HG02642 (cell line): ENCODE measurements around the gene C16orf78.

Source experiments
- ATAC-seq: cut with Tn5 transposase; IDR thresholded peaks from one replicate; pipeline ENCODE4 v1.9.1; 2021; ENCODE audit warnings: mild to moderate bottlenecking; ENCODE audit not compliant: unreplicated experiment, poor library complexity

C16orf78 gene, protein sequence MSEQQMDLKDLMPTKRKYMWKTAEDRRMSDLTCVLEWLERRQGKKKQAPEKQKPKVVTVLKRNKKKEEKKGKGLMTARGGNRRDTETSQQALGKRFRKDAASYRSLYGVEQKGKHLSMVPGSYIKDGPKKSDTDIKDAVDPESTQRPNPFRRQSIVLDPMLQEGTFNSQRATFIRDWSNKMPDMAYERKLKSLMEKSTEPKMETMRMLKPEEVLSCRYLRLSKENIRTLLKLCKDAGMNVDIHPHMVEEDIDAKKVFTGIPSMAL

GRCh38 chr16:49373504-49373903, at the start of gene C16orf78:
C16orf78 (plus strand) TSS chr16:49373804; CDS start chr16:49373940, 136 bp downstream.
- ATAC-seq = no peak

GRCh38 chr16:49324703-49325102, 48.9 kb upstream of the C16orf78 start:
- ATAC-seq = no peak

GRCh38 chr16:49327466-49327865, 46.1 kb upstream of the C16orf78 start:
- no peak for ATAC-seq

DNA sequence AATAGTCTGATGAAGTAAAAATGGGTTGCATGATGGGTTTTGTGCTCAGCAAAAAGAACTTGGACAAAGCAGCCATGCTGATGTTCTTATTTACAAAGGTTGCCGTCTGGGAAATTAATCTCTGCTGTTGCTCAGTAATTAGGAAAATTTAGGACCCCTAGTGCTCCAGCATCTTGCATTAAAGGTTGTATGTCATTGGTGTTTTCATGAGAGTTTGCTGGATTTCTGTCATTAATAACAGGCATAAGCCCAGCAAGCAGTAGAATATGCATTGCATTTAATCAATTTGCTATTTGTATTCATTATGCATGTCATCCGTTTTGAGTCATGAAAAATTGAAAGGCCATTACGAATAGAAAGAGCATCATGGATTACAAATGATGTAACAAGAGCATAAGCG, 45.3 kb upstream of the C16orf78 start:
- ATAC-seq = no peak

DNA sequence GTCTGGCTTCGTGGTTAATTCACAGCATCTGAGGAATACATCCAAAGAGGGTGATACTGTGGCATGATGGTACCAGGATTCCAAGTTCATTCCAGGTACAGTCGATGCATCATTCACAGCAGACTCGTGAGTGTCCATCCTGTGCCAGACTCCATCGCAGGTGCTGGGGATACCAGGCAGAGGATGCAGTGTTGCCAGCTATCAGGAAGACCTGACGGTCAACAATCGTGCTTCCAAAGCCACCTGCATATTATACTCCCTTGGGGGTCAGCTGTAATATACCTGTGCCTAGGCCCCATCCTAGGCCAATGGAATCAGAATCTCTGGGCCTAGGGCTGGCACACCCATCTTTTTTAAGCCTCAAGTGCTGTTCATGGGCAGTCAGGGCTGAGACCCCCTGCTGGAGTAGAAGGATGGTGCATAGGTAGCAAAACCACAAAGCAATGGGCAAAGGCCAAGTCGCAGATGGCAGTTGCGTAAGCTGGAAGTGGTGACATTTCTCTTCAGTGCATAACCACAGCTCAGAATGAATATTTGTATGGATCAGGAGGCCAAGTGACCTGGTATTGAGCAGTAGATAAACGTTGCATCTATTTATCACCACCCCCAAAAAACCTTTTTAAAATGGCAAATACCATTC, 42.9 kb upstream of the C16orf78 start:
- ATAC-seq = no peak

GRCh38 chr16:49332589-49333258, 40.9 kb upstream of the C16orf78 start:
- no peak for ATAC-seq

DNA sequence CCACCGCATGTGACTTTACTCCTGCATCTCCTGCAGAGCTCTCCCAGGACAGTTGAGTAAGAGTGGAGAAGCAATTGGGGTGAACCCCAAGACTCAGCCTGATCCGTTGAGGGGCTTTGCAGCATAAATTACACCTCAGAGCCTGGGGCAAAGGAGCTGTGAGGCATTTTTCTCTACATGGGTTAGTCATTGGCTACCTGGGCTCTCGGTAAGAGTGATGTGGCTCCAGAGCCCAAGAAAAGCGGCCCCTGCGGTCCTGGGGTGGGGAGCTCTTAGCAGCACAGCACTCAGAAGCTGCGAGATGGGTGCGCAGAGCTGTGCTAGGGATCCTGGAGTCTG, 40.4 kb upstream of the C16orf78 start:
- ATAC-seq = no peak

DNA sequence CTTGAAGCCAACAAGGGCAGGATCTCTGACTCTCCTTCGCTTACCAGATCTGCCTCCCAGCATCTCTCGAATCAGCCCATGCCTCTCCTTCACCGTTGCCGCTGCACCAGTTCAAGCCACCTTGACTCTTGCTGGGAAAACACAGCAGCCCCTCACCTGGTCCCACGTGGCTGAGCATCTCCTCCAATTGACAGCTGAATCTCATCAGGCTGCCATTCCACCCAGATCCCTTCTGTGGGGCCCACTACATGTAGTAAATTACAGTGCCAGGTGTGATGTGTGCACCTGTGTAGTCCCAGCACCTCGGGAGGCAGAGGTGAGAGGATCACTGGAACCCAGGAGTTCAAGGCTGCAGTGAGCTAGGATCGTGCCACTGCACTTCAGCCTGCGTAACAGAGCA, 37.8 kb upstream of the C16orf78 start:
- ATAC-seq = no peak

- ATAC-seq = no peak
Observed at GRCh38 chr16:49336581-49336980, 37.0 kb upstream of the C16orf78 start.

DNA sequence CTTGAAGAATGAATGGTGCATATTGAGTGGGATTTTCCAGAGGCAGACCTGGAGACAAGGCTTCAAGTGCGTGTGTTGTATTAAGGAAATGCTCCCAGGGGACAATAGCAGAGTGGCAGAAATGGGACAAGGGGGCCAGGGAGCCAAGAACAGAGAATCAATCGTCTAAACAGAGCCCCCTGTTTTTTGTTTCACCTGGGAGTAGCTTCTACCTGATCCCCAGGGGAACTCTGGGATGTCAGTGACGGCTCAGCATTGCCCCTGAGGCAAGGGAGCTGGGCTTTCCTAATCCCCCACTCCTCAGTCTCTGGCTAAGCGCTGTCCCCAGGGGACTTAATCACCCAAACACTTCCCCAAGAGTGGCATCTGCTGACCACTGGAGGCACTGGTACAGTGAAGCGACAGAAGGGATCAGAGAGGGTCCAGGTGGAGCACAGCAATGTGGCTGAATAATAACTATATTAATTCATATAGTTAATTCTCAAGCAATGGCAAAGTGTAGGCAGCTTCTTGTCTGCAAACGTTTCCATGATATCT, 35.7 kb upstream of the C16orf78 start:
- no peak for ATAC-seq

DNA sequence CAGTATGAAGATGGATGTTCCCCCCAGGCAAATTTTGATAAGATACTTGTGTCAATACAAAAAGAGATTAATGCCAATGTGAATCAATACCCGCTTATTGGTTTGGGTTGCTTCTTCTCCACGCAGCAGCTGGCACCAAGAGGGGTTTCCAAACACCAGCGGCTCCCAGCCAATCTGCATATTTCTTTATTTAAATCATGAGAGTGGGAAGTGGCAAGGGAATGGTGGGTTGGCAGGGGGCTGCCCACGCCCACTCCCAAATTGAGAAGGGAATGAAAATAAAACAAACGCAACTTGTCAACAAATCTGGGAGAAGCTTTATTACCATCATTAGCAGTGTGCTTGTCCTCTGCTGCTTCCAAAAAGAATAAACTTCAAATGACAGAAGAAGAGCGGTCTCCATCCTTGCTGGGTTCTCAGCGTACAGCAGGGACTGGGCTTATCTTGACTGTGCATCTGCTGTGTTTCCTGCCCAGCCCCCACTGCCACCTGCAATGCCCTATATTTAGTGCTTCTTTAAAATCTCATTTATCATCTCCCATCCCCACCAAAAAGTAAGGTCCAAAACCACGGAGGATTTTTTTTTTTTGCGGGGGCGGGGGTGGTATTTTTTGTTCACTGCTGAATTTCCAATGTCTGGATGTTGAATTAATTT, 34.9 kb upstream of the C16orf78 start:
- ATAC-seq = no peak

DNA sequence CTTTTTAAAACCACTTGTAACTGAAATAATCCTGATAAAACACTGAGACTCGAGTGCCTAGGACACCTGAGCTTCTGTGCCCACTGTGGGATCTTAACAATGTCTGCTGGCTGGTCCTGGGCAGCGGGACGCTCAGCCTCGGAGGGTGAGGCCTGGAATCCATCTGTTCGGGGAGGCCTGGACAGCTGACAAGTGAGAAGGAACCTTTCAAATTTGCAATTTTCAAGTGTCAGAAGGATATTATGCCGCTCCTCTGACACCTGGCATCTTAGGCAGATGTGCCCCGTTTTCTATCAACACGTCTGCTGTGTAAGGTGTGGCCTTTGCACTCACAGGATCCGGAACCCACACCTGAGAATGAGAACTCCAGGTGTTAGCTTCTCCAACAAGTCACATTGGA, 33.1 kb upstream of the C16orf78 start:
- no peak for ATAC-seq

- no peak for ATAC-seq
Observed at GRCh38 chr16:49341706-49342105, 31.9 kb upstream of the C16orf78 start.

DNA sequence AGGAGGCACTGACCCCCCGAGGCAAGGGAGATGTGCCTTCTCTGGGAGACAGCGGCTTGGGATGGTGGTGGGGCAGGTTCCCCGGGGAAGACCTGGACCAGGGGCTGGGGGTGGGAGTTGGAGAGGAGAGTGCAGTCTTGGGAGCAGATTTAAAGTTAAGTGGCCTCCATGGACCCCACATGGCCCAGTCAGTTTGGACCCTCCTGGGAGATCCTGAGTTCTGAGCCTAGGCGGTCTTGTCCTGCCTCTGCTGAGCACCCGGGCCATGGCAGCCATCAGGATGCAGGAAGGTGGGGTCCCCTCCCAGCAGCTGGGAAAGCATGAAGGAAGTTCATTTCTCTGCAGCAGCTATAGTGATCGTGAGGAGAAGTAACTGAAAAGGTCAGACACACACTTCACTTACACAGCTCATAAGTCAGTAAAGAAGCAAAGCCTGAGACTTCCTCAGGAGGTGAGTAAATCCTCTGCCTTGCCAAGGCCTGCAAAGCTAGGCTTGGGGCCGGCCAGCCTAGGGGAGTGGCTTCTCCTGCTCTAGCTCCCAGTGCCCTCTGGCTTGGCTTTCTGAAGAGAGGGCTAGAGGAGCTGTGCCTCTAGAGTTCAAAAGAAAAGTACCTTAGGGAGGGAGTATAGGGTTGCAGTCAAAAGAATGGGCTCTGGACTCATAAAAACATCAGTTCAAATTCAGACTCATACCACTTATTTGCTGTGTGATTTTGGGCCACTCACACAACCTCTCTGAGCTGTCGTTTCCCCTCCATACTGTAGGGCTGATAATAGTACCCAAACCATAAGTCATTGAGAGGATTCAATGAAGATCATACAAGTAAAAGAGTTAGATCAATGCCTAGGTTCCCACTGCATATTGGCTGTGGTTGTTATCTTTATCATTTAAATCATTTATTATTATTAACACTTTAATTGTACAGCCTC, 31.0 kb upstream of the C16orf78 start:
- no peak for ATAC-seq

- ATAC-seq = no peak
Observed at GRCh38 chr16:49343291-49343690, 30.3 kb upstream of the C16orf78 start.

DNA sequence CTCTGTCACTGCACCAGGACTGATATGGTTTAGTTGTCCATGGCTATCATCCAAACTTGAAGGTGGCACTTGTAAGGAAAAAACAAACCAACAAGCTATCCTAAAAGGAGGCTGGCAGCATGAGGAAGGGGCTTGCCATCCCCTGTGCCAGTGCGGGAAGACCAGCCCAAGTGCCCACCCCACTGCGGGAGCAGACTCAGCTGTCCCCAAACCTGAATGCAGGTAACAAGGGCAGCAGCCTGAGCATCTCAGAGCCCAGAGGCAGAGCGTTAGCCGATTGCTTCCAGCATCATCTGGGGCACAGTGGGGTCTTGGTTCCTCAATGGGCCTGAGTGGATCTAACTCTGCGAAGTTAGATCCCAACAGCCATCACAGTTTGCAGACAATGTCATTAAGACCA, 29.2 kb upstream of the C16orf78 start:
- ATAC-seq = no peak

DNA sequence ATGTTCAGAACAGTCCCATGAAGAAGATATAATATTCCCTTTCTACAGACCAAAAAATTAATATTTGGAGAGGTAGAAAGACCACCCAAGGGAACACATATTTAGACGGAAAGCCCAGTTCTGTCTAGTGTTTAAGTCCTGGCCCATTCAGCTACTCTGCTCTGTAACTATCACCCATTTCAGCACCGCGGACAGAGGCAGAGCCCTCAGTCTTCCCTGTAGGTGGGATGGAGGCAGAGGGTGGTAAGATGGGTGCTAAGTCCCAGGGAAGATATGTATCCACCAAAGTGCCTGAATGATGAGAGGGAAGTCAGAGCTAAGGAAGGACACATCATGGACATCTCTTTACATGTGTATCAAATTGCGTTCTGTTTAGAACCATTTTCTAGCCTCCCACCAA, 27.8 kb upstream of the C16orf78 start:
- no peak for ATAC-seq

DNA sequence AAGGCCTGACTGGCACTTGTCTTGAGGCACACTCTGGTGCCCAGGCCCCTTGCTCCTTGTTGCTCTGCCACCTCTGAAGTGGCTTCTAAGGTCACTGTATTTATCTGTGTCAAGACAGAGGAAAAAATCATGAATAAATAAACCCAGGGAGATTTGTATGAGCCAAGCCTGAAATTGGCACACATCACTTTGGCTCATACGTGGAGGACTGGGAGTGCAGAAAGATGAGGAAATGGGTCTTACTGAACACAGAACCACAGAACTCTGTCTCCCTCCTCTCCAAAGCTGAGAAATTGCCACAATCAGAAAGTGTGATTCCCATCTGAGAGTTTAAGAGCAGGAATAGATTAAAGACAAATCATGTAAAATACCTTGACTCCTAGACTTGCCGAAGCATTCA, 27.1 kb upstream of the C16orf78 start:
- no peak for ATAC-seq

GRCh38 chr16:49347476-49347875, 26.1 kb upstream of the C16orf78 start:
- ATAC-seq = no peak
